SU-DHL-6 (cell line): Measurements from ENCODE around the gene SMAD6.
"Not testable (repeated sequence)": the region's sequence is repeated elsewhere in the genome, so short reads cannot be mapped to it uniquely, and the experiment has no call there.

Experiments used
- H2AFZ ChIP-seq: fragments of 200-600 bp; sonication (generic); 2 replicates; pipeline ENCODE4 v1.6.1; 2014; ENCODE audit warnings: low read depth, mild to moderate bottlenecking, moderate library complexity, mixed read lengths, antibody characterized with exemption, low read length; ENCODE audit not compliant: severe bottlenecking
- H3F3A ChIP-seq: fragments of 200-600 bp; shearing (Covaris generic); 2 replicates; pipeline ENCODE4 v1.6.0; 2016; ENCODE audit warnings: antibody characterized with exemption, mild to moderate bottlenecking; ENCODE audit not compliant: insufficient read depth
- H3K27ac ChIP-seq: fragments of 200-600 bp; sonication (generic); 2 replicates; pipeline ENCODE4 v1.5.1; 2016; ENCODE audit warnings: low read depth, mild to moderate bottlenecking, low read length, moderate library complexity, mixed read lengths
- H3K27me3 ChIP-seq: fragments of 200-600 bp; sonication (generic), shearing (Covaris generic); 2 replicates; pipeline ENCODE4 v1.6.0; 2014; ENCODE audit warnings: mild to moderate bottlenecking, low read length
- H3K36me3 ChIP-seq: fragments of 200-600 bp; sonication (generic); 2 replicates; pipeline ENCODE4 v1.6.1; 2014; ENCODE audit warnings: mild to moderate bottlenecking, low read length, mixed read lengths
- H3K4me2 ChIP-seq: fragments of 300-600, 200-600 bp; shearing (Covaris generic), sonication (generic); 2 replicates; pipeline ENCODE4 v1.6.0; 2014; ENCODE audit warnings: low read length, low read depth, mild to moderate bottlenecking; ENCODE audit not compliant: poor library complexity, severe bottlenecking
- H3K4me3 ChIP-seq: fragments of 200-600 bp; sonication (generic); 2 replicates; pipeline ENCODE4 v1.5.1; 2014; ENCODE audit warnings: antibody characterized with exemption, low read length, mild to moderate bottlenecking, mixed read lengths; ENCODE audit not compliant: insufficient read depth, poor library complexity, severe bottlenecking
- H3K79me2 ChIP-seq: fragments of 200-600 bp; sonication (generic); 2 replicates; pipeline ENCODE4 v1.6.1; 2014; ENCODE audit warnings: mild to moderate bottlenecking, low read length, moderate library complexity; ENCODE audit not compliant: insufficient read depth
- H3K9ac ChIP-seq: fragments of 200-600 bp; sonication (generic); 2 replicates; pipeline ENCODE4 v1.7.0; 2014; ENCODE audit warnings: mild to moderate bottlenecking, low read length
- H3K9me2 ChIP-seq: fragments of 200-600 bp; sonication (generic); replicated peaks from 2 replicates; pipeline ENCODE4 v1.6.1; 2014; ENCODE audit warnings: low read length; ENCODE audit not compliant: insufficient read depth
- H3K9me3 ChIP-seq: fragments of 200-600 bp; sonication (generic); 2 replicates; pipeline ENCODE4 v1.6.1; 2014; ENCODE audit warnings: low read length, mixed read lengths; ENCODE audit not compliant: insufficient read depth
- H4K20me1 ChIP-seq: fragments of 200-600 bp; sonication (generic); 2 replicates; pipeline ENCODE4 v1.6.1; 2014; ENCODE audit warnings: low read depth, mild to moderate bottlenecking, antibody characterized with exemption, low read length, moderate library complexity, mixed read lengths
- CTCF ChIP-seq: fragments of 200-600 bp; sonication (generic); IDR thresholded peaks from one replicate; pipeline ENCODE4 v1.5.1; 2017; ENCODE audit warnings: antibody characterized with exemption, mild to moderate bottlenecking, low read length, moderate library complexity; ENCODE audit not compliant: insufficient read depth, poor library complexity, severe bottlenecking
- EZH2phosphoT487 ChIP-seq: fragments of 200-600 bp; sonication (generic), shearing (Covaris generic); conservative IDR thresholded peaks from 2 replicates; pipeline ENCODE4 v1.6.1; 2018; ENCODE audit warnings: mild to moderate bottlenecking, antibody characterized with exemption, low read length, moderate library complexity, mixed read lengths

The SMAD6 gene

GRCh38 chr15:66756295-66756694 lies 54.3 kb downstream of the SMAD6 start:
- Histone ChIP-seq H3K4me2 (no peak overlapping the region), H3K9me2 (no peaks in the 10 kb centered on the region), H3K4me3 (no peak overlapping the region), H3K79me2 (no peaks in the 10 kb centered on the region), H3K9me3 (peaks cover 3% of the 10 kb centered on the region; the same call in 1 of the 2 replicates), H4K20me1 (no peaks in the 10 kb centered on the region), H3K36me3 (no peaks in the 10 kb centered on the region), H3K27me3 (no peaks in the 10 kb centered on the region), H2AFZ (no peak overlapping the region), H3K27ac (no peak overlapping the region), H3K9ac (no peak overlapping the region), H3F3A (no peaks in the 10 kb centered on the region)
- TF ChIP-seq CTCF: no peak
- TF ChIP-seq EZH2phosphoT487: no peak

GRCh38 chr15:66757030-66757429 lies 55.0 kb downstream of the SMAD6 start:
- H3K9me3 ChIP-seq: peaks cover 3% of the 10 kb centered on the region; the same call in 1 of the 2 replicates
- no peak overlapping the region for H3K4me3 ChIP-seq
- no peak for TF ChIP-seq EZH2phosphoT487
- no peak for TF ChIP-seq CTCF
- no peaks in the 10 kb centered on the region for H3F3A ChIP-seq
- H3K27ac ChIP-seq: no peak overlapping the region
- H3K9me2 ChIP-seq: no peaks in the 10 kb centered on the region
- no peak overlapping the region for H2AFZ ChIP-seq
- no peaks in the 10 kb centered on the region for H4K20me1 ChIP-seq
- H3K27me3 ChIP-seq: no peaks in the 10 kb centered on the region
- H3K79me2 ChIP-seq: no peaks in the 10 kb centered on the region
- H3K9ac ChIP-seq: no peak overlapping the region
- no peaks in the 10 kb centered on the region for H3K36me3 ChIP-seq
- H3K4me2 ChIP-seq: no peak overlapping the region

- no peak for TF ChIP-seq EZH2phosphoT487
- no peak for TF ChIP-seq CTCF
- Histone ChIP-seq H3K9ac (no peak overlapping the region), H3K36me3 (no peaks in the 10 kb centered on the region), H3K27ac (no peak overlapping the region), H3K4me2 (no peak overlapping the region), H4K20me1 (no peaks in the 10 kb centered on the region), H3F3A (no peaks in the 10 kb centered on the region), H3K27me3 (no peaks in the 10 kb centered on the region), H2AFZ (no peak overlapping the region), H3K9me3 (peaks cover 3% of the 10 kb centered on the region; the same call in 1 of the 2 replicates), H3K9me2 (no peaks in the 10 kb centered on the region), H3K79me2 (no peaks in the 10 kb centered on the region), H3K4me3 (no peak overlapping the region)
Measured at GRCh38 chr15:66757521-66757920, 55.5 kb downstream of the SMAD6 start.

- not testable (repeated sequence) for H3K27me3 ChIP-seq, H3K4me3 ChIP-seq, H3K4me2 ChIP-seq, H3K79me2 ChIP-seq, H4K20me1 ChIP-seq, H3K27ac ChIP-seq, H3K9ac ChIP-seq, H3K9me2 ChIP-seq, H3K9me3 ChIP-seq, H2AFZ ChIP-seq, H3F3A ChIP-seq, H3K36me3 ChIP-seq
Measured at GRCh38 chr15:66758217-66758616, 56.2 kb downstream of the SMAD6 start.
